HepG2 (cell line): ENCODE data around the gene ACSS1. TPM values are rescaled to one million over a fixed set of nuclear protein-coding genes. Genes with fewer than 3 reads are reported as not detected.

Experiments
- ATF3 ChIP-seq: sonication (generic); formaldehyde crosslinking; IDR thresholded peaks from 2 replicates; pipeline ENCODE4 v1.4.0; 2020; ENCODE audit warnings: missing genetic modification reagents
- CAMTA2 ChIP-seq: sonication (generic); formaldehyde crosslinking; IDR thresholded peaks from 2 replicates; pipeline ENCODE4 v1.4.0; 2020; ENCODE audit warnings: mild to moderate bottlenecking, missing genetic modification reagents, borderline replicate concordance
- CCAR2 ChIP-seq: fragments of 200-400 bp; formaldehyde crosslinking; optimal IDR thresholded peaks from 2 replicates; pipeline ENCODE3; 2018; ENCODE audit warnings: low read depth, mild to moderate bottlenecking, low read length, moderate library complexity
- CTCF ChIP-seq: sonication (generic); formaldehyde crosslinking; IDR thresholded peaks from 2 replicates; pipeline ENCODE4 v1.5.0; 2020; ENCODE audit warnings: mild to moderate bottlenecking, missing genetic modification reagents, moderate library complexity
- ERF ChIP-seq: IDR thresholded peaks from 2 replicates; pipeline ENCODE4 v1.6.1; 2018; ENCODE audit warnings: missing biosample characterization, missing genetic modification reagents
- FOXP4 ChIP-seq: sonication (generic); formaldehyde crosslinking; IDR thresholded peaks from 2 replicates; pipeline ENCODE4 v1.4.0; 2020; ENCODE audit warnings: missing genetic modification reagents
- RARA ChIP-seq: IDR thresholded peaks from 2 replicates; pipeline ENCODE4 v1.6.1; 2016; ENCODE audit warnings: missing genetic modification reagents, missing compliant biosample characterization
- REST ChIP-seq, 2 experiments: IDR thresholded peaks; 2 replicates each; pipeline ENCODE4 v1.6.1; 2011 to 2012; ENCODE audit warnings: low read length in 2 of 2, borderline replicate concordance in 1 of 2, low read depth in 1 of 2, mild to moderate bottlenecking in 1 of 2, moderate library complexity in 1 of 2
- SOX5 ChIP-seq: IDR thresholded peaks from 2 replicates; pipeline ENCODE4 v1.6.1; 2016; ENCODE audit warnings: borderline replicate concordance
- SOX6 ChIP-seq, 2 experiments: fragments of 450-650 bp in 1 of 2; sonication (generic) in 1 of 2; formaldehyde crosslinking in 1 of 2; IDR thresholded peaks; 2 replicates each; pipeline versions ENCODE4 v1.4.0 to v1.6.1; 2017 to 2020; ENCODE audit warnings: antibody characterized with exemption in 1 of 2, mild to moderate bottlenecking in 1 of 2, missing genetic modification reagents in 1 of 2
- THRA ChIP-seq: sonication (generic); formaldehyde crosslinking; IDR thresholded peaks from 2 replicates; pipeline ENCODE4 v1.4.0; 2020; ENCODE audit warnings: missing genetic modification reagents, borderline replicate concordance
- ZMYM2 ChIP-seq: sonication (generic); formaldehyde crosslinking; IDR thresholded peaks from 2 replicates; pipeline ENCODE4 v1.8.0; 2022; ENCODE audit warnings: mild to moderate bottlenecking, missing genetic modification reagents
- ZNF253 ChIP-seq: sonication (generic); formaldehyde crosslinking; IDR thresholded peaks from 2 replicates; pipeline ENCODE4 v1.8.0; 2022; ENCODE audit warnings: mild to moderate bottlenecking, missing genetic modification reagents, borderline replicate concordance
- ZNF512B ChIP-seq: sonication (generic); formaldehyde crosslinking; IDR thresholded peaks from 2 replicates; pipeline ENCODE4 v1.5.1; 2020; ENCODE audit warnings: missing genetic modification reagents, mild to moderate bottlenecking, borderline replicate concordance
- ZSCAN21 ChIP-seq: sonication (generic); formaldehyde crosslinking; IDR thresholded peaks from 2 replicates; pipeline ENCODE4 v1.8.0; 2022; ENCODE audit warnings: mild to moderate bottlenecking, missing genetic modification reagents, moderate library complexity, borderline replicate concordance
- polyA plus RNA-seq, 8 experiments: library from polyadenylated mRNA; depleted of rRNA in 3 of 8; stranded (reverse) in 7 of 8; unstranded in 1 of 8; fragments of >200 nt; fragmentation: Illumina TruSeq in 4 of 8; extraction: Trizol in 4 of 8; gene quantifications; 2 replicates each; pipeline versions ENCODE4 v1.2.1 to v1.2.3, GENCODE V29; 2011 to 2016; ENCODE audit warnings: low read depth in 4 of 8, missing spikeins in 1 of 8, mixed read lengths in 1 of 8; ENCODE audit not compliant: insufficient read depth in 1 of 8
- total RNA-seq, 5 experiments: library from RNA; depleted of rRNA; stranded (reverse); fragments of >200 nt; fragmentation: Illumina TruSeq; extraction: Trizol; gene quantifications; 2 replicates each; pipeline ENCODE4 v1.2.3, GENCODE V29; 2016; ENCODE audit warnings: low read depth in 1 of 5

The ACSS1 gene
- total and polyA plus RNA-seq, 2 of the 13 experiments (the other 11 are each of a cell fraction or from before 2014, with no cell fraction given): 15.2 to 41.6 TPM

GRCh38 chr20:25054995-25055629 lies 2.8 kb downstream of the ACSS1 start (continued):
- TF ChIP-seq THRA (CRISPR knock-in tag) (peak; percentile 87), ZSCAN21 (no peak), FOXP4 (CRISPR knock-in tag) (peak; percentile 57), REST (IDR thresholded peaks at IDR 0.05; ENCODE audit: borderline replicate concordance in 1 of 2, low read depth in 1 of 2, low read length in 2 of 2) (peak; percentile 40 to 94), ATF3 (CRISPR knock-in tag) (peak; percentile 88), SOX5 (CRISPR knock-in tag) (peak; percentile 37; the same call in 1 of the 2 replicates), CCAR2 (no peak), CTCF (no peak), ERF (CRISPR knock-in tag) (0 out of 2 replicates have a peak, but pooled peaks have one; percentile 45), CAMTA2 (CRISPR knock-in tag) (no peak), ZNF512B (CRISPR knock-in tag) (0 out of 2 replicates have a peak, but pooled peaks have one; percentile 65), RARA (peak; percentile 97), SOX6 (IDR thresholded peaks at IDR 0.05) (no peak), SOX6 (CRISPR knock-in tag; IDR thresholded peaks at IDR 0.05) (peak; percentile 40; the same call in 1 of the 2 replicates), ZNF253 (no peak), ZMYM2 (CRISPR knock-in tag) (no peak)
